GM12878 (cell line): Measurements from ENCODE around the gene RNF169. TPM values are rescaled to one million over a fixed set of nuclear protein-coding genes. Genes with fewer than 3 reads are reported as not detected.

ENCODE experiments used
- ATAC-seq: fragments of 200-7000 bp; cut with Tn5 transposase; 3 replicates; pipeline ENCODE4 v1.9.1; 2020; ENCODE audit warnings: mild to moderate bottlenecking, moderate library complexity
- BruUV-seq: library from RNA; stranded (reverse); fragments of 400-500 nt; replicated peaks from 2 replicates; lab custom pipeline; 2021; lab: Mats Ljungman, UMichigan
- CTCF ChIA-PET: fragments of 300-600 bp; sonication (Branson Sonifier 250); formaldehyde crosslinking; extraction: SDS; loops from one replicate; lab custom pipeline; 2021; ENCODE audit warnings: inconsistent platforms; lab: Yijun Ruan, JAX
- POLR2A ChIA-PET: fragments of 350-600 bp; formaldehyde crosslinking; extraction: SDS; loops from one replicate; lab custom pipeline; 2021; ENCODE audit warnings: inconsistent platforms; lab: Charles Lee
- RAD21 ChIA-PET: fragments of 300-600 bp; sonication (Branson Sonifier 250); formaldehyde crosslinking; loops from one replicate; lab custom pipeline; 2023; ENCODE audit warnings: antibody characterized with exemption; ENCODE audit not compliant: unreplicated experiment; lab: Charles Lee
- SMC1A ChIA-PET: fragments of 300-600 bp; sonication (Branson Sonifier 250); formaldehyde crosslinking; loops from one replicate; lab custom pipeline; 2023; ENCODE audit not compliant: unreplicated experiment, uncharacterized antibody; lab: Charles Lee
- DNase-seq: peaks from one replicate; pipeline ENCODE4 v3.0.0-alpha.2; 2011; ENCODE audit warnings: low read depth, low spot score
- FAIRE-seq: peaks from 3 replicates; lab custom pipeline; 2011; peaks lifted over from hg19 to GRCh38; lab: Jason Lieb, UNC
- H2AFZ ChIP-seq: 2 replicates; pipeline ENCODE4 v1.6.0; 2011; ENCODE audit warnings: low read depth, low read length, control low read depth; ENCODE audit not compliant: control insufficient read depth
- H3K27ac ChIP-seq: 2 replicates; pipeline ENCODE4 v1.5.1; 2011; ENCODE audit warnings: control low read depth; ENCODE audit not compliant: control insufficient read depth, insufficient read depth
- H3K27me3 ChIP-seq, 2 experiments: replicated peaks in 1 of 2; 2 replicates each; pipeline versions ENCODE4 v1.6.0 to v1.6.1; 2011; ENCODE audit warnings: low read length in 1 of 2; ENCODE audit not compliant: control insufficient read depth in 2 of 2, insufficient read depth in 2 of 2
- H3K36me3 ChIP-seq, 2 experiments: 2 replicates each; pipeline ENCODE4 v1.5.1; 2011; ENCODE audit warnings: low read length in 1 of 2; ENCODE audit not compliant: control insufficient read depth in 2 of 2, insufficient read depth in 2 of 2
- H3K4me1 ChIP-seq: 2 replicates; pipeline ENCODE4 v1.6.1; 2011; ENCODE audit warnings: mild to moderate bottlenecking, low read length, moderate library complexity, mixed read lengths; ENCODE audit not compliant: control insufficient read depth, insufficient read depth
- H3K4me2 ChIP-seq: 2 replicates; pipeline ENCODE4 v1.6.0; 2011; ENCODE audit warnings: control low read depth; ENCODE audit not compliant: control insufficient read depth, insufficient read depth
- H3K4me3 ChIP-seq: fragments of 200-600 bp; sonication (generic); 2 replicates; pipeline ENCODE4 v1.5.1; 2016
- H3K79me2 ChIP-seq: 2 replicates; pipeline ENCODE4 v1.6.0; 2011; ENCODE audit warnings: low read length; ENCODE audit not compliant: control insufficient read depth, insufficient read depth
- H3K9ac ChIP-seq: 2 replicates; pipeline ENCODE4 v1.8.0; 2011; ENCODE audit warnings: low read length, control low read depth, mixed read lengths; ENCODE audit not compliant: control insufficient read depth, insufficient read depth
- H3K9me3 ChIP-seq: replicated peaks from 3 replicates; pipeline ENCODE4 v1.5.1; 2011; ENCODE audit warnings: mild to moderate bottlenecking, low read length; ENCODE audit not compliant: control insufficient read depth, insufficient read depth
- H4K20me1 ChIP-seq: 2 replicates; pipeline ENCODE4 v1.6.0; 2011; ENCODE audit not compliant: control insufficient read depth, insufficient read depth
- ESRRA ChIP-seq: IDR thresholded peaks from 2 replicates; pipeline ENCODE4 v1.6.1; 2012; ENCODE audit warnings: mild to moderate bottlenecking, low read length, improper control_type of control experiment
- HDGF ChIP-seq: fragments of 450-650 bp; IDR thresholded peaks from 2 replicates; pipeline ENCODE4 v1.6.1; 2016; ENCODE audit warnings: antibody characterized with exemption
- MEF2A ChIP-seq: IDR thresholded peaks from 2 replicates; pipeline ENCODE4 v1.6.1; 2011; ENCODE audit warnings: low read depth, mild to moderate bottlenecking, low read length, moderate library complexity; ENCODE audit not compliant: insufficient read depth
- MTA2 ChIP-seq: fragments of 450-650 bp; IDR thresholded peaks from 2 replicates; pipeline ENCODE4 v1.6.1; 2016; ENCODE audit warnings: low read depth, mild to moderate bottlenecking, moderate library complexity
- NR2F1 ChIP-seq: fragments of 450-650 bp; conservative IDR thresholded peaks from 2 replicates; pipeline ENCODE4 v1.6.1; 2017; ENCODE audit warnings: mild to moderate bottlenecking
- STAT3 ChIP-seq: IDR thresholded peaks from 2 replicates; pipeline ENCODE4 v1.6.1; 2011; ENCODE audit warnings: low read depth, low read length, improper control_type of control experiment
- SUZ12 ChIP-seq: fragments of 200-600 bp; sonication (generic); IDR thresholded peaks from one replicate; pipeline ENCODE4 v1.6.1; 2018; ENCODE audit warnings: antibody characterized with exemption, mild to moderate bottlenecking; ENCODE audit not compliant: unreplicated experiment
- ZNF592 ChIP-seq: fragments of 450-650 bp; IDR thresholded peaks from 2 replicates; pipeline ENCODE4 v1.6.1; 2017; ENCODE audit warnings: mild to moderate bottlenecking, moderate library complexity
- WGBS: methylation state at CpG from one replicate; pipeline ENCODE4 v1.1.6; 2016; ENCODE audit warnings: low lambda C conversion rate; ENCODE audit not compliant: insufficient replicate concordance, insufficient coverage; ENCODE audit errors: missing lambda C conversion rate; 5-methylcytosine and 5-hydroxymethylcytosine counted together
- in situ Hi-C: fragments of 300-500 bp; cut with MboI; formaldehyde crosslinking; loops from 9 replicates; pipeline ENCODE4 v1.14.3; 2018; ENCODE audit warnings: mixed read lengths
- intact Hi-C: fragments of 100-400 bp; cut with micrococcal nuclease; formaldehyde crosslinking; loops from one replicate; pipeline ENCODE4 v1.14.2; 2022; ENCODE audit not compliant: unreplicated experiment
- polyA plus RNA-seq, 11 experiments: library from polyadenylated mRNA; depleted of rRNA in 4 of 11; unstranded in 6 of 11; stranded (reverse) in 5 of 11; fragments of >200 nt; fragmentation: Nextera tagmentation in 4 of 11; fragmentation: Illumina TruSeq in 1 of 11; extraction: Ambion mirVana in 4 of 11; extraction: Trizol in 1 of 11; gene quantifications; 1 replicate in 1 of 11; 2 replicates in 10 of 11; pipeline versions ENCODE4 v1.2.1 to v1.2.3, GENCODE V29; 2011 to 2016; ENCODE audit warnings: inconsistent platforms in 2 of 11, missing spikeins in 2 of 11, low read depth in 1 of 11
- total RNA-seq, 4 experiments: library from RNA; depleted of rRNA in 3 of 4; stranded (reverse); fragments of >200 nt in 3 of 4; fragmentation: Illumina TruSeq in 1 of 4; extraction: Trizol in 1 of 4; gene quantifications; 2 replicates each; pipeline versions ENCODE4 v1.2.1 to v1.2.3, GENCODE V29; 2013 to 2021
- TF ChIP-seq, protein P1 (sequence below): IDR thresholded peaks from 2 replicates; pipeline ENCODE4 v1.6.1; 2012; ENCODE audit warnings: low read depth, low read length, improper control_type of control experiment
- TF ChIP-seq, protein P2 (sequence below): IDR thresholded peaks from 2 replicates; pipeline ENCODE4 v1.6.1; 2012; ENCODE audit warnings: low read depth, low read length, improper control_type of control experiment

Gene RNF169
- total and polyA plus RNA-seq, 10 of the 15 experiments (the other 5 are each of a cell fraction or from before 2014, with no cell fraction given), result 0.32 to 13.2 (median 6.4) TPM

DNA sequence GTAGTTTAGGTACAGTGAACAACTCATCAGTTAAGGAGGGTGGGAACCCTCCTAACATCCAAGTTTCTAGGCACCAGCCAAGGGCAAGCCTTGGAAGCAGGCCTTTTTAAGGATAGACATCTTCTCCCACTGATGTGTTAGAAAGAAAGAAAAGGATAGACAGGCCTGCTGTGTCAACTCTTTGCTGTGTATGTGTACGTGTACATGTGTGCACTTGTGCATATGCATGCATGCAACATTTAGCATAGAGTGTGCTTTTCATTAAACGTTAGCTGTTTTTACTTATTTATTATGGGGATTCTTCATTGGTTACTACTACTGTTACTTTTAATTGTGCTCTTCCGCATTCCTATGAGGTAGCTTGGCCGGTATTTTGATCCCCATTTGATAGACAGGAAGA is 36.1 kb downstream of the RNF169 start:
- peak overlapping the region; percentile 67 for H3K4me2 ChIP-seq
- no peak overlapping the region for H3K4me3 ChIP-seq
- no peaks in the 10 kb centered on the region for H4K20me1 ChIP-seq
- peak overlapping the region; percentile 68 for H3K27ac ChIP-seq
- ChIA-PET RAD21 (no interaction called here), POLR2A (interaction anchor here (1.2 to 2.2 kb wide), 2 partner anchors 33 to 37 kb away, joined by 5 to 7 read pairs; partner anchors contain the start of gene RNF169), CTCF (interaction anchor here (1.5 to 1.7 kb wide), 2 partner anchors 10 to 45 kb away, joined by 3 to 7 read pairs; no protein-coding TSS in a partner anchor), SMC1A (interaction anchor here (1.0 to 1.1 kb wide), 4 partner anchors 12 to 35 kb away, joined by 3 to 4 read pairs (median 4); no protein-coding TSS in a partner anchor)
- DNase-seq (no peak), ATAC-seq (no peak), FAIRE-seq (no peak)
- WGBS, result 81% methylated on average over 4 of the region's 4 CpGs
- H3K9ac ChIP-seq, result no peak overlapping the region
- no TSS peak for BruUV-seq
- no peak overlapping the region for H2AFZ ChIP-seq
- H3K27me3 ChIP-seq, result no peaks in the 10 kb centered on the region
- peaks cover 26% of the 10 kb centered on the region for H3K79me2 ChIP-seq
- in situ Hi-C loops (no loop called here), intact Hi-C loops (no loop called here)
- H3K36me3 ChIP-seq, result no peaks in the 10 kb centered on the region; a peak in 1 of 4 replicates
- H3K4me1 ChIP-seq, result peaks cover 19% of the 10 kb centered on the region
- no peaks in the 10 kb centered on the region for H3K9me3 ChIP-seq
- TF ChIP-seq, protein P1, sequence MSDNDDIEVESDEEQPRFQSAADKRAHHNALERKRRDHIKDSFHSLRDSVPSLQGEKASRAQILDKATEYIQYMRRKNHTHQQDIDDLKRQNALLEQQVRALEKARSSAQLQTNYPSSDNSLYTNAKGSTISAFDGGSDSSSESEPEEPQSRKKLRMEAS, result no peak
- TF ChIP-seq ZNF592 (no peak), SUZ12 (no peak), ESRRA (no peak), HDGF (no peak), STAT3 (no peak), MEF2A (no peak), NR2F1 (no peak), MTA2 (no peak)
- TF ChIP-seq, protein P2, sequence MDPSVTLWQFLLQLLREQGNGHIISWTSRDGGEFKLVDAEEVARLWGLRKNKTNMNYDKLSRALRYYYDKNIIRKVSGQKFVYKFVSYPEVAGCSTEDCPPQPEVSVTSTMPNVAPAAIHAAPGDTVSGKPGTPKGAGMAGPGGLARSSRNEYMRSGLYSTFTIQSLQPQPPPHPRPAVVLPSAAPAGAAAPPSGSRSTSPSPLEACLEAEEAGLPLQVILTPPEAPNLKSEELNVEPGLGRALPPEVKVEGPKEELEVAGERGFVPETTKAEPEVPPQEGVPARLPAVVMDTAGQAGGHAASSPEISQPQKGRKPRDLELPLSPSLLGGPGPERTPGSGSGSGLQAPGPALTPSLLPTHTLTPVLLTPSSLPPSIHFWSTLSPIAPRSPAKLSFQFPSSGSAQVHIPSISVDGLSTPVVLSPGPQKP, result no peak
